ENCODE results near the gene HTN1. TPM values are rescaled to one million over a fixed set of nuclear protein-coding genes. Genes with fewer than 3 reads are reported as not detected.
A peak's percentile ranks its signal among the peaks of the same experiment; 100 is the strongest.
"Not testable (repeated sequence)": the region's sequence is repeated elsewhere in the genome, so short reads cannot be mapped to it uniquely, and the experiment has no call there.

HTN1 gene
- total RNA-seq (2021), result not detected in 2 replicates
- not detected for Bru-seq, nascent RNA
- BruChase-seq, experiment 1, labeled RNA remaining after a 2-hour chase, result not detected
- not detected for BruChase-seq, experiment 2, labeled RNA remaining after a 6-hour chase
- long read RNA-seq, result 0 reads

DNA sequence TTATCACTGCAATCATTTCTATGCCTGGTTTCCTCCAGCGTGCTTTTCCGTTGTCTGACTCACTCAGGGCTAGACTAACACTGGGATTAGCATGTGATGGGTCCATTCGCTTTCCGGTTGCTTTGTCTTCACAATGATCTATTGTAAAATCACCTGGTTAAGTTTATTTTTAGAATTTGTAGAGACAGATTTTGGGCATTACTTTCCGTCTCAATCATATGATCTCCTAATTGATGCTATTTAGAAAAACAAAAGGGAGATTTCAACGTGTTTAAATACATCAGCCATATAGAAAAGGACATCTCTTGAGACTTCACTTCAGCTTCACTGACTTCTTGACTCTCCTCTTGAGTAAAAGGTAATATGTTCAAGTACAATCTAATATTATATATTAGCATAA is at the start of gene HTN1:
HTN1 (plus strand) TSS at position 301 of the 400 bp plus-strand sequence. CDS start 2,639 bp downstream, outside the sequence.
- H2AFZ ChIP-seq; H4K20me1 ChIP-seq (ENCODE audit: insufficient read depth); H3K9me2 ChIP-seq (ENCODE audit: insufficient read depth); H3K36me3 ChIP-seq (ENCODE audit: low read depth); CTCF ChIA-PET; H3F3A ChIP-seq (ENCODE audit: insufficient read depth, low read depth); H3K27me3 ChIP-seq (ENCODE audit: insufficient read depth, low read depth); H3K9me3 ChIP-seq (ENCODE audit: insufficient read depth, low read depth); H3K79me2 ChIP-seq (ENCODE audit: low read depth); BruUV-seq (replicated peaks); POLR2A ChIA-PET (ENCODE audit: unreplicated experiment); H3K4me2 ChIP-seq; intact Hi-C loops (cut with micrococcal nuclease; ENCODE audit: unreplicated experiment); H3K4me1 ChIP-seq (replicated peaks; ENCODE audit: insufficient read depth); DNase-seq; H3K4me3 ChIP-seq; H3K27ac ChIP-seq: not testable (repeated sequence)

DNA sequence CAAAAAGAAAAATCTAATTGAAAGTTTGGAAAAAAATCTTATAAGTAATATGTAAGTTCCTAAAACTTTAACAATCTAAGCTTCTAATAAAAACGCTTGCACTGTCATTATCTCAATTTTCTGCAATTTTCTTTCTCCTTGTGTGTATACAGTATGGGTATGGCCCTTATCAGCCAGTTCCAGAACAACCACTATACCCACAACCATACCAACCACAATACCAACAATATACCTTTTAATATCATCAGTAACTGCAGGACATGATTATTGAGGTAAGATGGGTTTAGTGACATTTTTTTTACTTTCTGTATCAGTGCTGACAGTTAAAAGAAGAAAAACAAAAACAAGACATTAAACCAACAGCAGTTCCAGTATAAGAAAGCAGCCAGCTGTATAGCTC is 49.5 kb upstream of the HTN1 start:
- Histone ChIP-seq H2AFZ (no peak overlapping the region), H3F3A (ENCODE audit: insufficient read depth, low read depth) (no peaks in the 10 kb centered on the region), H3K27me3 (ENCODE audit: insufficient read depth, low read depth) (no peaks in the 10 kb centered on the region), H3K4me2 (no peak overlapping the region), H3K9me3 (ENCODE audit: insufficient read depth, low read depth) (no peaks in the 10 kb centered on the region), H3K4me3 (no peak overlapping the region), H3K4me1 (replicated peaks; ENCODE audit: insufficient read depth) (no peaks in the 10 kb centered on the region), H4K20me1 (ENCODE audit: insufficient read depth) (no peaks in the 10 kb centered on the region), H3K27ac (no peak overlapping the region), H3K79me2 (ENCODE audit: low read depth) (no peaks in the 10 kb centered on the region), H3K36me3 (ENCODE audit: low read depth) (no peaks in the 10 kb centered on the region), H3K9me2 (ENCODE audit: insufficient read depth) (no peaks in the 10 kb centered on the region)
- no TSS peak for BruUV-seq (replicated peaks)
- TF ChIP-seq EZH2 (IDR thresholded peaks at IDR 0.05; ENCODE audit: low read depth), result no peak
- TF ChIP-seq, protein P1, sequence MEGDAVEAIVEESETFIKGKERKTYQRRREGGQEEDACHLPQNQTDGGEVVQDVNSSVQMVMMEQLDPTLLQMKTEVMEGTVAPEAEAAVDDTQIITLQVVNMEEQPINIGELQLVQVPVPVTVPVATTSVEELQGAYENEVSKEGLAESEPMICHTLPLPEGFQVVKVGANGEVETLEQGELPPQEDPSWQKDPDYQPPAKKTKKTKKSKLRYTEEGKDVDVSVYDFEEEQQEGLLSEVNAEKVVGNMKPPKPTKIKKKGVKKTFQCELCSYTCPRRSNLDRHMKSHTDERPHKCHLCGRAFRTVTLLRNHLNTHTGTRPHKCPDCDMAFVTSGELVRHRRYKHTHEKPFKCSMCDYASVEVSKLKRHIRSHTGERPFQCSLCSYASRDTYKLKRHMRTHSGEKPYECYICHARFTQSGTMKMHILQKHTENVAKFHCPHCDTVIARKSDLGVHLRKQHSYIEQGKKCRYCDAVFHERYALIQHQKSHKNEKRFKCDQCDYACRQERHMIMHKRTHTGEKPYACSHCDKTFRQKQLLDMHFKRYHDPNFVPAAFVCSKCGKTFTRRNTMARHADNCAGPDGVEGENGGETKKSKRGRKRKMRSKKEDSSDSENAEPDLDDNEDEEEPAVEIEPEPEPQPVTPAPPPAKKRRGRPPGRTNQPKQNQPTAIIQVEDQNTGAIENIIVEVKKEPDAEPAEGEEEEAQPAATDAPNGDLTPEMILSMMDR (conservative IDR thresholded peaks at IDR 0.05), result no peak
- POLR2A ChIA-PET (ENCODE audit: unreplicated experiment), result no interaction called here
- intact Hi-C loops (cut with micrococcal nuclease; ENCODE audit: unreplicated experiment), result no loop called here
- DNase-seq, result no peak
- CTCF ChIA-PET, result interaction anchor here (0.6 kb wide), 1 partner anchor 60 kb away, joined by 3 read pairs; no protein-coding TSS in a partner anchor

DNA sequence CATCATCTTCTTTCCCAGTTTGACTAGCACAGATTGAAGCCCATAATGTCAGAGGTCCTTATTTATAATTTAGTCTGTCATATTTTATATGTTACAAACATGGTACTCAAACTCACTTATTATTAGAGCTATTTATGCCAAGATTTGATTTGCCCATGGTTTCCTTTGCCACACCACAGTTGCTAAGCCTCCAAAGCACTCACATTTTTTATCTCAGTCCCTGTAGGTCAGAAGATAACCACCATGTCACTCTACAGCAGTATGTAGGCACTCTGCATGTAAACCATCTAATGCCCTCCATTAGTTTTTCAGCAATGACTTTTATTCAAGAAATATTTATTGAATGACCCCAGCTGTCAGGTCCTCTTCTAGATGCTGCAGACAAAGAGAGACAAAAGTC is 47.7 kb upstream of the HTN1 start:
- no peaks in the 10 kb centered on the region for H3K4me1 ChIP-seq (replicated peaks; ENCODE audit: insufficient read depth)
- no TSS peak for BruUV-seq (replicated peaks)
- no peak overlapping the region for H3K27ac ChIP-seq
- no peaks in the 10 kb centered on the region for H3K27me3 ChIP-seq (ENCODE audit: insufficient read depth, low read depth)
- ChIA-PET CTCF (no interaction called here), POLR2A (ENCODE audit: unreplicated experiment) (no interaction called here)
- no peak for TF ChIP-seq EZH2 (IDR thresholded peaks at IDR 0.05; ENCODE audit: low read depth)
- H3K9me3 ChIP-seq (ENCODE audit: insufficient read depth, low read depth), result no peaks in the 10 kb centered on the region
- no peaks in the 10 kb centered on the region for H4K20me1 ChIP-seq (ENCODE audit: insufficient read depth)
- H3K9me2 ChIP-seq (ENCODE audit: insufficient read depth), result no peaks in the 10 kb centered on the region
- H3F3A ChIP-seq (ENCODE audit: insufficient read depth, low read depth), result no peaks in the 10 kb centered on the region
- H2AFZ ChIP-seq, result no peak overlapping the region
- DNase-seq, result no peak
- intact Hi-C loops (cut with micrococcal nuclease; ENCODE audit: unreplicated experiment), result no loop called here
- H3K4me2 ChIP-seq, result no peak overlapping the region
- no peaks in the 10 kb centered on the region for H3K79me2 ChIP-seq (ENCODE audit: low read depth)
- no peaks in the 10 kb centered on the region for H3K36me3 ChIP-seq (ENCODE audit: low read depth)
- H3K4me3 ChIP-seq, result no peak overlapping the region

DNA sequence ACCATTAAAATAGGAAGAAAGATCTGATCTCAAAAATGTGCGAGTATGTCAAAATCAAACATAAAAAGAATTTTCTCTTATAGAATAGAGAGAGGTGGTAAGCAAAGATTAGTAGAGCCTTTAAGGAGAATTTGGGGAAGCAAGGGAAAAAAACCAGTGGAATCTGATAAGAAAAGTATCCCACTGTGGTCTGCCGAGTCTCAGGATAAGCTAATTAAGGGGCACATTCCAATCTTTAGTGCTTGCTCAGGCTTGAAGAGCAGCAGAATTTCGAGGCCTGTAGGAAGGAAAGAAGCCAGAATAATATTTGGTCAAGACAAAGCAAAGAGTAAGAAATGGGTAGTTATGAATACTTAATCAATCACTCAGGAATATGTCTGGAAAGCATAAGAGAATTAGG is 41.5 kb upstream of the HTN1 start:
- Histone ChIP-seq H3K4me3 (no peak overlapping the region), H4K20me1 (ENCODE audit: insufficient read depth) (no peaks in the 10 kb centered on the region), H3K36me3 (ENCODE audit: low read depth) (no peaks in the 10 kb centered on the region), H3K9me3 (ENCODE audit: insufficient read depth, low read depth) (no peaks in the 10 kb centered on the region), H3K79me2 (ENCODE audit: low read depth) (no peaks in the 10 kb centered on the region), H3K27me3 (ENCODE audit: insufficient read depth, low read depth) (no peaks in the 10 kb centered on the region), H3K9me2 (ENCODE audit: insufficient read depth) (no peaks in the 10 kb centered on the region), H2AFZ (no peak overlapping the region), H3F3A (ENCODE audit: insufficient read depth, low read depth) (no peaks in the 10 kb centered on the region), H3K27ac (no peak overlapping the region), H3K4me2 (no peak overlapping the region), H3K4me1 (replicated peaks; ENCODE audit: insufficient read depth) (no peaks in the 10 kb centered on the region)
- CTCF ChIA-PET, result interaction anchor here (0.7 kb wide), 1 partner anchor 178 kb away, joined by 3 read pairs; no protein-coding TSS in a partner anchor
- POLR2A ChIA-PET (ENCODE audit: unreplicated experiment), result no interaction called here
- intact Hi-C loops (cut with micrococcal nuclease; ENCODE audit: unreplicated experiment), result no loop called here
- TF ChIP-seq, protein P1 (conservative IDR thresholded peaks at IDR 0.05), result no peak
- no peak for TF ChIP-seq EZH2 (IDR thresholded peaks at IDR 0.05; ENCODE audit: low read depth)
- DNase-seq, result no peak
- no TSS peak for BruUV-seq (replicated peaks)

DNA sequence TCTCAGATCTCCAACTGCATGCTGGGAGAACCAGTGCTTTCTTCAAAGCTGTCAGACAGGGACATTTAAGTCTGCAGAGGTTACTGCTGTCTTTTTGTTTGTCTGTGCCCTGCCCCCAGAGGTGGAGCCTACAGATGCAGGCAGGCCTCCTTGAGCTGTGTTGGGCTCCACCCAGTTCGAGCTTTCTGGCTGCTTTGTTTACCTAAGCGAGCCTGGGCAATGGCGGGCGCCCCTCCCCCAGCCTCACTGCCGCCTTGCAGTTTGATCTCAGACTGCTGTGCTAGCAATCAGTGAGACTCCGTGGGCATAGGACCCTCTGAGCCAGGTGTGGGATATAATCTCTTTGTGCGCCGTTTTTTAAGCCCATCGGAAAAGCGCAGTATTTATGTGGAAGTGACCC is 31.2 kb upstream of the HTN1 start:
- H3K4me1 ChIP-seq (replicated peaks; ENCODE audit: insufficient read depth); H4K20me1 ChIP-seq (ENCODE audit: insufficient read depth); H3K9me2 ChIP-seq (ENCODE audit: insufficient read depth); H3K27ac ChIP-seq; H3K36me3 ChIP-seq (ENCODE audit: low read depth); H3K79me2 ChIP-seq (ENCODE audit: low read depth); H3K27me3 ChIP-seq (ENCODE audit: insufficient read depth, low read depth); CTCF ChIA-PET; POLR2A ChIA-PET (ENCODE audit: unreplicated experiment); H3K9me3 ChIP-seq (ENCODE audit: insufficient read depth, low read depth); BruUV-seq (replicated peaks); intact Hi-C loops (cut with micrococcal nuclease; ENCODE audit: unreplicated experiment); H3F3A ChIP-seq (ENCODE audit: insufficient read depth, low read depth): not testable (repeated sequence)
- DNase-seq, result peak in 1 of 2 experiments; percentile 37
- H2AFZ ChIP-seq, result peak overlapping the region; percentile 72
- peak overlapping the region; percentile 50; the same call in 1 of the 2 replicates for H3K4me3 ChIP-seq
- H3K4me2 ChIP-seq, result peak overlapping the region; percentile 68

Measured in PC-9 (cell line).